ENCODE measurements around the gene HK3. TPM values are rescaled to one million over a fixed set of nuclear protein-coding genes. Genes with fewer than 3 reads are reported as not detected.

The HK3 gene
- total RNA-seq, 4 donors from 2014 or later, result 2.6 to 6.0 (median 4.7) TPM

DNA sequence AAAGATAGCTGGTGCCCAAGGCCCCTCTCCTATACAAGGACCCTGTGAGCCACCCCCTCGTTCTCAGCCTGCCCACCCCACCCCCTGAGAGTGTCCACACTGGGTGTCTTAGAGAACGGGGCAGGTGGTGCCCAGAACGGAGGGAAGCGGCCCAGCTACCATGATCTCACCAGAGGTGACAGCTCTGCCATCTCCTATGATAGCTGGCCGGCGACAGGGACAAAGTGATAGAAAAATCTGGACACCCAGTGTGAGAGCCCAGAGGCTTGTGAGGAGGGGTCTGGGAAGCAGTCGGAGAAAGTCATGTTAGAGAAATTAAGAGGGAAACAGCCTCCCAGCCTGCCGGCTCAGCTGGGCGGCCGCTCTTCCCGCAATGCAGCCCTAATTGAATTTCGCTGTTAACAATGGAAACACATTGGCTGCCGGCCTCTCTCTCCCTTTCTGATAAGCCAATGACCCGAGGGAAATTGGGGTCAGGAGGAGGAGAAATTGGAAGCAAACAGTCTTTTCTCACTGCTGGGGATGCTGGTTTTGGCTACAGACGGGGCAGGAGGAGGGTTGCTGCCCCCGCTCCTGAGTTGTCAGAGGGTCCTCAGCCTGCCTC is 32.3 kb downstream of the HK3 start:
- Histone ChIP-seq H3K36me3 (no peaks in the 10 kb centered on the region), H3K4me1 (no peaks in the 10 kb centered on the region), H3K9me3 (no peaks in the 10 kb centered on the region), H3K27ac (no peak overlapping the region), H3K4me3 (no peak overlapping the region), H3K27me3 (peaks cover 62% of the 10 kb centered on the region)
- TF ChIP-seq EP300 (IDR thresholded peaks at IDR 0.05; ENCODE audit: low read depth) (no peak), POLR2AphosphoS5 (IDR thresholded peaks at IDR 0.05) (no peak), POLR2A (IDR thresholded peaks at IDR 0.05) (no peak)
- TF ChIP-seq, protein P1, sequence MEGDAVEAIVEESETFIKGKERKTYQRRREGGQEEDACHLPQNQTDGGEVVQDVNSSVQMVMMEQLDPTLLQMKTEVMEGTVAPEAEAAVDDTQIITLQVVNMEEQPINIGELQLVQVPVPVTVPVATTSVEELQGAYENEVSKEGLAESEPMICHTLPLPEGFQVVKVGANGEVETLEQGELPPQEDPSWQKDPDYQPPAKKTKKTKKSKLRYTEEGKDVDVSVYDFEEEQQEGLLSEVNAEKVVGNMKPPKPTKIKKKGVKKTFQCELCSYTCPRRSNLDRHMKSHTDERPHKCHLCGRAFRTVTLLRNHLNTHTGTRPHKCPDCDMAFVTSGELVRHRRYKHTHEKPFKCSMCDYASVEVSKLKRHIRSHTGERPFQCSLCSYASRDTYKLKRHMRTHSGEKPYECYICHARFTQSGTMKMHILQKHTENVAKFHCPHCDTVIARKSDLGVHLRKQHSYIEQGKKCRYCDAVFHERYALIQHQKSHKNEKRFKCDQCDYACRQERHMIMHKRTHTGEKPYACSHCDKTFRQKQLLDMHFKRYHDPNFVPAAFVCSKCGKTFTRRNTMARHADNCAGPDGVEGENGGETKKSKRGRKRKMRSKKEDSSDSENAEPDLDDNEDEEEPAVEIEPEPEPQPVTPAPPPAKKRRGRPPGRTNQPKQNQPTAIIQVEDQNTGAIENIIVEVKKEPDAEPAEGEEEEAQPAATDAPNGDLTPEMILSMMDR (IDR thresholded peaks at IDR 0.05), result no peak
- intact Hi-C loops (cut with DNase I; ENCODE audit: low total_unique reads) (no loop called here), in situ Hi-C loops (cut with MboI; ENCODE audit: low pct_ligation_motif_present in 1 of 4, low pct_unique_long_range_greater_than_20kb in 1 of 4, low sequenced_read_pairs in 3 of 4) (no loop called here)
- DNase-seq, result no peak
- WGBS, 2 donors (ENCODE audit: low coverage in 1 of 2), result 27% methylated on average over 16 of the region's 16 CpGs; no CpG with 5 or more reads in 1 of the 2 donors

DNA sequence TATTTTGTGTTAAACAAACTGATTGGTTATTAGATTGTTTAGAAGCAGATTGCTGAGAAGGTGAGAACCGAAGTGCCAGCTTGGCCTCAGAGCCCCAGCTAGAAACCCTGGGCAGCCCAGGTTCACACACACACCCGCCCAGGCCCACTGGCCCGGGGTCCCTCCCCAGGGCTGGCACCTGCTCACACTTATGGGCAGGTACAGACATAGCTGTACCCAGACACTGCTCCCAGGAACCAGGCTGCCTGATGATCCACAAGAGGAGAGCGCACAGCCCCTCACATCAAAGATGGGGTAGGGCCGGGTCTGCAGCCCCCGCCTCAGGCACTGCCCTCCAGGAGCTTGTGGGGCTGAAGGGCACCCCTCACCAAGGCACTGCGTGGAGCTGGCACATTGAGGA is 33.2 kb downstream of the HK3 start:
- no peak for DNase-seq
- intact Hi-C loops (cut with DNase I; ENCODE audit: low total_unique reads) (no loop called here), in situ Hi-C loops (cut with MboI; ENCODE audit: low pct_ligation_motif_present in 1 of 4, low pct_unique_long_range_greater_than_20kb in 1 of 4, low sequenced_read_pairs in 3 of 4) (no loop called here)
- WGBS, 2 donors (ENCODE audit: low coverage in 1 of 2), result 84% methylated on average over 7 of the region's 7 CpGs; no CpG with 5 or more reads in 1 of the 2 donors
- Histone ChIP-seq H3K36me3 (no peaks in the 10 kb centered on the region), H3K27me3 (peaks cover 71% of the 10 kb centered on the region), H3K9me3 (no peaks in the 10 kb centered on the region), H3K27ac (no peak overlapping the region), H3K4me1 (no peaks in the 10 kb centered on the region), H3K4me3 (no peak overlapping the region)
- TF ChIP-seq EP300 (IDR thresholded peaks at IDR 0.05; ENCODE audit: low read depth) (no peak), POLR2AphosphoS5 (IDR thresholded peaks at IDR 0.05) (no peak), POLR2A (IDR thresholded peaks at IDR 0.05) (no peak)
- TF ChIP-seq, protein P1 (IDR thresholded peaks at IDR 0.05), result no peak

DNA sequence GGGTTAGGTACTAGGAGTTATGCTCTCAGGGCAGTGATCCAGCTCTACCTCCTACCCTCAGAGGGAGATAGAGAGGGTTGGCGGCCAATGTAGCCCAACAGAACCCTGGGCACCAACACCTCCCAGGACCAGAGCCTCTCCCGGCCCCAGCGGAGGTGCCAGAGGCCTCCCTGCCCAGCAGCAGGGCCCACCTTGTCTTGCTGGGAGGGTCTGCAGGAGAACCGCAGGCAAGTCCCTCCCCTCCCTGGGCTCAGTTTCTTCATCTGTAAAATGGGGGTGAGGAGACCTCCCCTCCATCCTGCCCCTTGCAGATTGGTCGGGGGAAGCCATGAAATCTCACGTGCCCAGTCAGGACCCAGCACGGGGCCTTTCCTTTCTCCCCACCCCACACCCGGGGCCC is 34.4 kb downstream of the HK3 start:
- Histone ChIP-seq H3K4me1 (no peaks in the 10 kb centered on the region), H3K9me3 (no peaks in the 10 kb centered on the region), H3K4me3 (no peak overlapping the region), H3K36me3 (no peaks in the 10 kb centered on the region), H3K27me3 (peaks cover 75% of the 10 kb centered on the region), H3K27ac (no peak overlapping the region)
- intact Hi-C loops (cut with DNase I; ENCODE audit: low total_unique reads), result no loop called here
- in situ Hi-C loops (cut with MboI; ENCODE audit: low pct_ligation_motif_present in 1 of 4, low pct_unique_long_range_greater_than_20kb in 1 of 4, low sequenced_read_pairs in 3 of 4), result no loop called here
- 81% methylated on average over 8 of the region's 8 CpGs; no CpG with 5 or more reads in 1 of the 2 donors for WGBS, 2 donors (ENCODE audit: low coverage in 1 of 2)
- DNase-seq, result no peak
- TF ChIP-seq, protein P1 (IDR thresholded peaks at IDR 0.05), result no peak
- TF ChIP-seq POLR2AphosphoS5 (IDR thresholded peaks at IDR 0.05), result no peak
- TF ChIP-seq POLR2A (IDR thresholded peaks at IDR 0.05), result no peak
- no peak for TF ChIP-seq EP300 (IDR thresholded peaks at IDR 0.05; ENCODE audit: low read depth)

DNA sequence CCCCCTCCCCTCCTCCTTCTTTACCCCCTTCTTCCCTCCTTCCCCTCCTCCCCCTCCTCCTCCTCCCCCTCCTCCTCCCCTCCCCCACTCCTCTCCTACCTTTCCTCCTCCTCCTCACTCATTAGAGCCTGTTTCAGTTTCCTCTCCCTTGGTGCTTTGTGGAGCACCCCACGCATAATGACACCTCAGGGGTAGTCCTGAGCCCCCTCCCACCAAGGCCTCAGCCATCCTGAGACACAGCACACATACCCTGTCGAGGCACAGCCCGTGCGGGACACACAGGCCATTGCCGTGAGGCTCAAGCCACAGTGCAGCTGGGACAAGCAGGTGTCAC is 35.4 kb downstream of the HK3 start:
- 56% methylated on average over 4 of the region's 5 CpGs; no CpG with 5 or more reads in 1 of the 2 donors for WGBS, 2 donors (ENCODE audit: low coverage in 1 of 2)
- intact Hi-C loops (cut with DNase I; ENCODE audit: low total_unique reads) (no loop called here), in situ Hi-C loops (cut with MboI; ENCODE audit: low pct_ligation_motif_present in 1 of 4, low pct_unique_long_range_greater_than_20kb in 1 of 4, low sequenced_read_pairs in 3 of 4) (no loop called here)

More for the DNA sequence above, 35.4 kb downstream of the HK3 start:
- Histone ChIP-seq H3K4me1 (no peaks in the 10 kb centered on the region), H3K36me3 (no peaks in the 10 kb centered on the region), H3K9me3 (no peaks in the 10 kb centered on the region), H3K27ac (no peak overlapping the region), H3K4me3 (no peak overlapping the region), H3K27me3 (peaks cover 74% of the 10 kb centered on the region)
- TF ChIP-seq, protein P1 (IDR thresholded peaks at IDR 0.05), result no peak
- TF ChIP-seq EP300 (IDR thresholded peaks at IDR 0.05; ENCODE audit: low read depth) (no peak), POLR2A (IDR thresholded peaks at IDR 0.05) (no peak), POLR2AphosphoS5 (IDR thresholded peaks at IDR 0.05) (no peak)
- DNase-seq, result no peak

Data from transverse colon (tissue), 4 donors.